Caco-2 (cell line): ENCODE data around the gene HES3. TPM values are rescaled to one million over a fixed set of nuclear protein-coding genes. Genes with fewer than 3 reads are reported as not detected.

Experiments used
- BruUV-seq: library from RNA; stranded (reverse); fragments of 400-500 nt; replicated peaks from 2 replicates; lab custom pipeline; 2021; lab: Mats Ljungman, UMichigan
- CTCF ChIA-PET: fragments of 300-600 bp; sonication (Branson Sonifier 250); formaldehyde crosslinking; loops from one replicate; lab custom pipeline; 2022; ENCODE audit warnings: antibody characterized with exemption; lab: Charles Lee
- POLR2A ChIA-PET: fragments of 300-600 bp; sonication (Branson Sonifier 250); formaldehyde crosslinking; loops from one replicate; lab custom pipeline; 2022; ENCODE audit warnings: antibody characterized with exemption; lab: Charles Lee
- DNase-seq, 2 experiments: peaks; one replicate each; pipeline versions ENCODE4 v3.0.0 to v3.0.0-alpha.2; 2020 to 2022
- H3K27me3 ChIP-seq: replicated peaks from 2 replicates; pipeline ENCODE4 v1.6.0; 2011; ENCODE audit warnings: low read length; ENCODE audit not compliant: control insufficient read depth, insufficient read depth
- H3K36me3 ChIP-seq: 2 replicates; pipeline ENCODE4 v1.5.1; 2011; ENCODE audit warnings: low read length; ENCODE audit not compliant: control insufficient read depth, insufficient read depth
- H3K4me1 ChIP-seq: fragments of 250-450 bp; sonication (Bioruptor Pico); 2 replicates; pipeline ENCODE4 v1.5.1; 2020; ENCODE audit warnings: mild to moderate bottlenecking
- H3K4me3 ChIP-seq: 2 replicates; pipeline ENCODE4 v1.5.1; 2011; ENCODE audit warnings: low read depth, mild to moderate bottlenecking, control low read depth, low read length
- H3K9me3 ChIP-seq: fragments of 250-450 bp; sonication (Bioruptor Pico); 2 replicates; pipeline ENCODE4 v1.5.1; 2020; ENCODE audit warnings: mild to moderate bottlenecking, moderate library complexity
- H3K27ac Mint-ChIP-seq: one replicate; pipeline ENCODE4 v1.8.0; 2022; ENCODE audit warnings: mixed read lengths; ENCODE audit not compliant: unreplicated experiment
- H3K27me3 Mint-ChIP-seq: one replicate; pipeline ENCODE4 v1.8.0; 2022; ENCODE audit warnings: mixed read lengths; ENCODE audit not compliant: insufficient read depth, unreplicated experiment
- H3K36me3 Mint-ChIP-seq: one replicate; pipeline ENCODE4 v1.8.0; 2022; ENCODE audit warnings: mild to moderate bottlenecking, mixed read lengths; ENCODE audit not compliant: insufficient read depth, unreplicated experiment
- H3K4me1 Mint-ChIP-seq: one replicate; pipeline ENCODE4 v1.8.0; 2022; ENCODE audit warnings: low read depth, mixed read lengths; ENCODE audit not compliant: unreplicated experiment
- H3K4me3 Mint-ChIP-seq: one replicate; pipeline ENCODE4 v1.8.0; 2022; ENCODE audit warnings: mild to moderate bottlenecking, moderate library complexity, mixed read lengths; ENCODE audit not compliant: unreplicated experiment
- H3K9me3 Mint-ChIP-seq: one replicate; pipeline ENCODE4 v1.8.0; 2022; ENCODE audit warnings: mixed read lengths; ENCODE audit not compliant: unreplicated experiment
- CTCF ChIP-seq, 2 experiments: fragments of 200-600 bp in 1 of 2; IDR thresholded peaks; 1 replicate in 1 of 2; 2 replicates in 1 of 2; pipeline versions ENCODE4 v1.5.1 to v1.8.0; 2011 to 2022; ENCODE audit warnings: antibody characterized with exemption in 1 of 2, control low read depth in 1 of 2, inconsistent platforms in 1 of 2, low read depth in 1 of 2, low read length in 1 of 2, mild to moderate bottlenecking in 1 of 2, moderate library complexity in 1 of 2; ENCODE audit not compliant: insufficient read depth in 1 of 2, severe bottlenecking in 1 of 2, unreplicated experiment in 1 of 2
- intact Hi-C: fragments of 100-400 bp; cut with micrococcal nuclease; formaldehyde crosslinking; loops from one replicate; pipeline ENCODE4 v1.10.0; 2022; ENCODE audit not compliant: unreplicated experiment
- total RNA-seq: library from RNA; stranded (reverse); gene quantifications from 2 replicates; pipeline ENCODE4 v1.2.3, GENCODE V29; 2022

The HES3 gene
- total RNA-seq, 1 experiment from 2014 or later = not detected

- peaks cover 5% of the 10 kb centered on the region for H3K36me3 Mint-ChIP-seq
- Histone ChIP-seq H3K9me3 (no peaks in the 10 kb centered on the region), H3K27me3 (no peaks in the 10 kb centered on the region), H3K36me3 (no peaks in the 10 kb centered on the region), H3K4me3 (peak overlapping the region; percentile 36), H3K4me1 (0 out of 2 replicates have a peak, but pooled peaks cover 10% of the 10 kb centered on the region)
- DNase-seq = peak; percentile 56 to 58
- H3K4me1 Mint-ChIP-seq = peaks cover 5% of the 10 kb centered on the region
- intact Hi-C loops = loop anchor here (1.0 to 5.0 kb wide), 5 partner anchors 97 to 246 kb away; partner anchors contain the start of gene PLEKHG5
- H3K9me3 Mint-ChIP-seq = no peaks in the 10 kb centered on the region
- H3K4me3 Mint-ChIP-seq = peak overlapping the region; percentile 62
- peaks cover 7% of the 10 kb centered on the region for H3K27me3 Mint-ChIP-seq
- POLR2A ChIA-PET = interaction anchor here (0.6 kb wide), 1 partner anchor 159 kb away, joined by 10 read pairs; no protein-coding TSS in a partner anchor
- no TSS peak for BruUV-seq
- TF ChIP-seq CTCF (IDR thresholded peaks at IDR 0.05; ENCODE audit: insufficient read depth in 1 of 2, low read depth in 1 of 2, low read length in 1 of 2, severe bottlenecking in 1 of 2, unreplicated experiment in 1 of 2) = no peak
- CTCF ChIA-PET = interaction anchor here (0.6 to 1.7 kb wide), 9 partner anchors 11 to 193 kb away, joined by 3 to 15 read pairs (median 4); no protein-coding TSS in a partner anchor
- no peak overlapping the region for H3K27ac Mint-ChIP-seq
Measured at GRCh38 chr1:6245869-6246496, 2.0 kb downstream of the HES3 start.

GRCh38 chr1:6246497-6247467 is 2.8 kb downstream of the HES3 start:
- Histone ChIP-seq H3K4me1 (0 out of 2 replicates have a peak, but pooled peaks cover 10% of the 10 kb centered on the region), H3K27me3 (no peaks in the 10 kb centered on the region), H3K9me3 (no peaks in the 10 kb centered on the region), H3K4me3 (no peak overlapping the region; the same call in 1 of the 2 replicates), H3K36me3 (no peaks in the 10 kb centered on the region)
- Mint-ChIP-seq H3K27me3 (peaks cover 3% of the 10 kb centered on the region), H3K36me3 (peaks cover 5% of the 10 kb centered on the region), H3K9me3 (no peaks in the 10 kb centered on the region), H3K4me3 (peak overlapping the region; percentile 62), H3K4me1 (no peaks in the 10 kb centered on the region), H3K27ac (no peak overlapping the region)
- intact Hi-C loops = loop anchor here (1.0 to 5.0 kb wide), 4 partner anchors 96 to 246 kb away; partner anchors contain the start of gene PLEKHG5
- POLR2A ChIA-PET = no interaction called here
- CTCF ChIA-PET = interaction anchor here (0.5 to 1.5 kb wide), 11 partner anchors 12 to 194 kb away, joined by 3 to 6 read pairs (median 4); no protein-coding TSS in a partner anchor
- no TSS peak for BruUV-seq
- peak; percentile 87 to 90 for TF ChIP-seq CTCF (IDR thresholded peaks at IDR 0.05; ENCODE audit: insufficient read depth in 1 of 2, low read depth in 1 of 2, low read length in 1 of 2, severe bottlenecking in 1 of 2, unreplicated experiment in 1 of 2)
- peak; percentile 80 to 85 for DNase-seq

- H3K27me3 ChIP-seq = no peaks in the 10 kb centered on the region
- Mint-ChIP-seq H3K27me3 (peaks cover 3% of the 10 kb centered on the region), H3K4me3 (no peak overlapping the region), H3K27ac (no peak overlapping the region), H3K36me3 (peaks cover 5% of the 10 kb centered on the region), H3K4me1 (no peaks in the 10 kb centered on the region), H3K9me3 (no peaks in the 10 kb centered on the region)
- H3K4me3 ChIP-seq = no peak overlapping the region
- ChIA-PET CTCF (interaction anchor here (0.5 to 1.5 kb wide), 6 partner anchors 13 to 908 kb away, joined by 3 to 5 read pairs (median 4); partner anchors contain the start of gene GPR153), POLR2A (no interaction called here)
- intact Hi-C loops = loop anchor here (2.0 to 5.0 kb wide), 2 partner anchors 95 to 245 kb away; partner anchors contain the start of gene PLEKHG5
- 0 out of 2 replicates have a peak, but pooled peaks cover 10% of the 10 kb centered on the region for H3K4me1 ChIP-seq
- TF ChIP-seq CTCF (IDR thresholded peaks at IDR 0.05; ENCODE audit: insufficient read depth in 1 of 2, low read depth in 1 of 2, low read length in 1 of 2, severe bottlenecking in 1 of 2, unreplicated experiment in 1 of 2) = no peak
- DNase-seq = no peak
- no peaks in the 10 kb centered on the region for H3K9me3 ChIP-seq
- BruUV-seq = no TSS peak
- H3K36me3 ChIP-seq = no peaks in the 10 kb centered on the region
Measured at GRCh38 chr1:6247651-6248050, 3.7 kb downstream of the HES3 start.
